LNCaP clone FGC (cell line): Measurements from ENCODE around the gene ERAL1.

Source experiments
- DNase-seq: peaks from one replicate; pipeline ENCODE4 v3.0.0-alpha.2; 2011; ENCODE audit warnings: low read depth
- H3K4me3 ChIP-seq: 2 replicates; pipeline ENCODE4 v1.5.1; 2011; ENCODE audit warnings: mild to moderate bottlenecking, low read depth, low read length, control low read depth
- CTCF ChIP-seq: IDR thresholded peaks from 2 replicates; pipeline ENCODE4 v1.5.1; 2012; ENCODE audit warnings: mild to moderate bottlenecking; ENCODE audit not compliant: control insufficient read depth, insufficient read depth; ENCODE audit errors: extremely low read depth

The ERAL1 gene

GRCh38 chr17:28861393-28862203, 6.8 kb downstream of the ERAL1 start:
- no peak for DNase-seq
- TF ChIP-seq CTCF = no peak
- H3K4me3 ChIP-seq = no peak overlapping the region

- no peak for TF ChIP-seq CTCF
- DNase-seq = no peak
- no peak overlapping the region for H3K4me3 ChIP-seq
Observed at GRCh38 chr17:28862561-28862960, 7.7 kb downstream of the ERAL1 start.

- DNase-seq = no peak
- TF ChIP-seq CTCF = no peak
- H3K4me3 ChIP-seq = no peak overlapping the region
Observed at GRCh38 chr17:28863953-28864352, 9.1 kb downstream of the ERAL1 start.

- no peak for TF ChIP-seq CTCF
- DNase-seq = no peak
- no peak overlapping the region for H3K4me3 ChIP-seq
Observed at GRCh38 chr17:28864991-28865849, 10.4 kb downstream of the ERAL1 start.

- TF ChIP-seq CTCF = no peak
- H3K4me3 ChIP-seq = no peak overlapping the region
- no peak for DNase-seq
Observed at GRCh38 chr17:28865946-28866752, 11.3 kb downstream of the ERAL1 start.

GRCh38 chr17:28867276-28867675, 12.5 kb downstream of the ERAL1 start:
- no peak for DNase-seq
- no peak overlapping the region for H3K4me3 ChIP-seq
- TF ChIP-seq CTCF = no peak
